ENCODE measurements around the gene ZDHHC14. TPM values are rescaled to one million over a fixed set of nuclear protein-coding genes. Genes with fewer than 3 reads are reported as not detected.

The ZDHHC14 gene
- total and polyA plus RNA-seq, 2 experiments from 2014 or later = 3.0 to 7.4 TPM

GRCh38 chr6:157646012-157646411 lies 265.0 kb downstream of the ZDHHC14 start:
- Histone ChIP-seq H2AFZ (no peak overlapping the region), H3K27me3 (ENCODE audit: insufficient read depth) (no peaks in the 10 kb centered on the region), H3K36me3 (ENCODE audit: insufficient read depth) (no peaks in the 10 kb centered on the region), H3K4me1 (ENCODE audit: insufficient read depth) (no peaks in the 10 kb centered on the region), H3K4me3 (no peak overlapping the region), H3K79me2 (replicated peaks; ENCODE audit: insufficient read depth) (no peaks in the 10 kb centered on the region), H3K27ac (ENCODE audit: low read depth) (no peak overlapping the region), H4K20me1 (replicated peaks; ENCODE audit: insufficient read depth) (no peaks in the 10 kb centered on the region), H3K4me2 (no peak overlapping the region), H3K9me2 (ENCODE audit: insufficient read depth) (no peaks in the 10 kb centered on the region), H3F3A (replicated peaks; ENCODE audit: low read depth) (no peaks in the 10 kb centered on the region)
- H3K9me3 Mint-ChIP-seq = no peaks in the 10 kb centered on the region
- peaks cover 7% of the 10 kb centered on the region for H3K27me3 Mint-ChIP-seq (ENCODE audit: insufficient read depth, low read depth, poor library complexity)
- H3K4me1 Mint-ChIP-seq = peaks cover 6% of the 10 kb centered on the region
- ATAC-seq = no peak
- TF ChIP-seq ETS1 (IDR thresholded peaks at IDR 0.05) (no peak), CTCF (conservative IDR thresholded peaks at IDR 0.05; ENCODE audit: low read depth in 2 of 2) (no peak), CREB1 (CRISPR knock-in tag; IDR thresholded peaks at IDR 0.05; ENCODE audit: low read depth) (no peak), ZNF331 (CRISPR knock-in tag; IDR thresholded peaks at IDR 0.05; ENCODE audit: low read depth) (no peak), JUNB (IDR thresholded peaks at IDR 0.05; ENCODE audit: unreplicated experiment) (no peak), EZH2 (IDR thresholded peaks at IDR 0.05; ENCODE audit: low read depth, unreplicated experiment) (no peak), POLR2AphosphoS5 (IDR thresholded peaks at IDR 0.05; ENCODE audit: low read depth) (no peak), STAT1 (IDR thresholded peaks at IDR 0.05; ENCODE audit: unreplicated experiment) (no peak), ZNF114 (CRISPR knock-in tag; IDR thresholded peaks at IDR 0.05) (no peak), EZH2phosphoT487 (IDR thresholded peaks at IDR 0.05; ENCODE audit: unreplicated experiment) (no peak), ZNF462 (CRISPR knock-in tag; IDR thresholded peaks at IDR 0.05) (no peak), REST (IDR thresholded peaks at IDR 0.05; ENCODE audit: unreplicated experiment) (no peak), NANOG (IDR thresholded peaks at IDR 0.05; ENCODE audit: borderline replicate concordance) (no peak)
- no peak for DNase-seq (ENCODE audit: low spot score)
- H3K36me3 Mint-ChIP-seq (ENCODE audit: low read depth) = no peaks in the 10 kb centered on the region
- no peak overlapping the region for H3K4me3 Mint-ChIP-seq
- no peak overlapping the region for H3K27ac Mint-ChIP-seq
